NCI-H748 (cell line): Measurements from ENCODE around the gene ABCG4.
"Not testable (repeated sequence)": the region's sequence is repeated elsewhere in the genome, so short reads cannot be mapped to it uniquely, and the experiment has no call there.

ENCODE experiments used
- DNase-seq: peaks from one replicate; lab custom pipeline; 2025; ENCODE audit not compliant: unreplicated experiment; lab: John Stamatoyannopoulos, UW

The ABCG4 gene

GRCh38 chr11:119115484-119116234, 33.2 kb upstream of the ABCG4 start:
- no peak for DNase-seq

GRCh38 chr11:119116235-119116594, 32.6 kb upstream of the ABCG4 start:
- no peak for DNase-seq

- no peak for DNase-seq
Measured at GRCh38 chr11:119116601-119117000, 32.3 kb upstream of the ABCG4 start.

- no peak for DNase-seq
Measured at GRCh38 chr11:119117004-119117706, 31.7 kb upstream of the ABCG4 start.

GRCh38 chr11:119118227-119118626, 30.6 kb upstream of the ABCG4 start:
- no peak for DNase-seq

GRCh38 chr11:119118946-119119345, 29.9 kb upstream of the ABCG4 start:
- DNase-seq, result no peak

- DNase-seq, result peak; percentile 55
Measured at GRCh38 chr11:119120639-119121007, 28.2 kb upstream of the ABCG4 start.

- peak; percentile 98 for DNase-seq
Measured at GRCh38 chr11:119121008-119121810, 27.6 kb upstream of the ABCG4 start, which contains the start of gene HINFP. HINFP (plus strand) TSS chr11:119121580; CDS start chr11:119126945, 5,365 bp downstream.

- DNase-seq, result no peak
Measured at GRCh38 chr11:119121811-119122124, 27.1 kb upstream of the ABCG4 start.

- no peak for DNase-seq
Measured at GRCh38 chr11:119125821-119126220, 23.0 kb upstream of the ABCG4 start.

- DNase-seq, result no peak
Measured at GRCh38 chr11:119126675-119127268, 22.1 kb upstream of the ABCG4 start.

GRCh38 chr11:119130662-119131061, 18.2 kb upstream of the ABCG4 start:
- no peak for DNase-seq

- DNase-seq, result no peak
Measured at GRCh38 chr11:119134389-119134978, 14.4 kb upstream of the ABCG4 start.

GRCh38 chr11:119139276-119139675, 9.6 kb upstream of the ABCG4 start:
- DNase-seq, result not testable (repeated sequence)

- peak; percentile 76 for DNase-seq
Measured at GRCh38 chr11:119144825-119145486, 3.9 kb upstream of the ABCG4 start.

GRCh38 chr11:119145551-119145950, 3.3 kb upstream of the ABCG4 start:
- no peak for DNase-seq

GRCh38 chr11:119147604-119148333, 1.1 kb upstream of the ABCG4 start:
- DNase-seq, result peak; percentile 6

GRCh38 chr11:119148720-119149017, 183 bp upstream of the ABCG4 start:
- DNase-seq, result no peak

- DNase-seq, result no peak
Measured at GRCh38 chr11:119149786-119150275, 979 bp downstream of the ABCG4 start.

GRCh38 chr11:119152043-119152442, 3.2 kb downstream of the ABCG4 start:
- DNase-seq, result no peak
